Breast epithelium (tissue), 4 donors: ENCODE results near the gene DOK4. TPM values are rescaled to one million over a fixed set of nuclear protein-coding genes. Genes with fewer than 3 reads are reported as not detected.

Experiments
- DNase-seq, 2 donors: peaks; one replicate each; pipeline ENCODE4 v3.0.0-alpha.2; 2019; ENCODE audit warnings: low spot score in 2 of 2
- H3K27ac ChIP-seq, 2 donors: fragments of 200-600 bp; sonication (generic) in 1 of 2; one replicate each; pipeline ENCODE4 v1.5.1; 2016 to 2019; ENCODE audit warnings: mild to moderate bottlenecking in 1 of 2
- H3K27me3 ChIP-seq, 2 donors: fragments of 200-600 bp; sonication (generic) in 1 of 2; one replicate each; pipeline versions ENCODE4 v1.5.1 to v1.6.0; 2017 to 2019; ENCODE audit warnings: control low read depth in 1 of 2, mild to moderate bottlenecking in 1 of 2
- H3K36me3 ChIP-seq: fragments of 200-600 bp; one replicate; pipeline ENCODE4 v1.5.1; 2019
- H3K4me1 ChIP-seq, 2 donors: fragments of 200-600 bp; sonication (generic); one replicate each; pipeline ENCODE4 v1.5.1; 2016 to 2019; ENCODE audit warnings: control low read depth in 1 of 2
- H3K4me3 ChIP-seq, 3 donors: fragments of 200-600 bp; sonication (generic); 1 replicate in 2 of 3; 2 replicates in 1 of 3; pipeline ENCODE4 v1.5.1; 2016 to 2019; ENCODE audit warnings: mild to moderate bottlenecking in 3 of 3, moderate library complexity in 2 of 3
- H3K9me3 ChIP-seq, 2 donors: fragments of 200-600 bp; sonication (generic) in 1 of 2; one replicate each; pipeline ENCODE4 v1.5.1; 2016 to 2019; ENCODE audit warnings: control low read depth in 1 of 2
- POLR2A ChIP-seq: fragments of 450-650 bp; IDR thresholded peaks from one replicate; pipeline ENCODE4 v1.6.1; 2016; ENCODE audit warnings: antibody characterized with exemption, mild to moderate bottlenecking, moderate library complexity
- POLR2AphosphoS5 ChIP-seq, 3 donors: sonication (generic); formaldehyde crosslinking; IDR thresholded peaks; one replicate each; pipeline ENCODE4 v1.6.1; 2017; ENCODE audit warnings: antibody characterized with exemption in 3 of 3
- intact Hi-C: fragments of 100-400 bp; cut with DNase I; formaldehyde crosslinking; loops from one replicate; pipeline ENCODE4 v1.15.1; 2023; ENCODE audit warnings: low total_unique reads
- total RNA-seq, 3 donors: library from RNA; depleted of rRNA; stranded (reverse); fragments of >200 nt; gene quantifications; one replicate each; pipeline ENCODE4 v1.1.0, GENCODE V29; 2016
- TF ChIP-seq, protein P1 (sequence below), 3 donors: fragments of 450-650 bp; IDR thresholded peaks; one replicate each; pipeline ENCODE4 v1.5.1; 2016 to 2017; ENCODE audit warnings: antibody characterized with exemption in 3 of 3, mild to moderate bottlenecking in 3 of 3, moderate library complexity in 3 of 3

The DOK4 gene
- total RNA-seq, 3 donors from 2014 or later, result 13.1 to 20.3 (median 17.6) TPM

DNA sequence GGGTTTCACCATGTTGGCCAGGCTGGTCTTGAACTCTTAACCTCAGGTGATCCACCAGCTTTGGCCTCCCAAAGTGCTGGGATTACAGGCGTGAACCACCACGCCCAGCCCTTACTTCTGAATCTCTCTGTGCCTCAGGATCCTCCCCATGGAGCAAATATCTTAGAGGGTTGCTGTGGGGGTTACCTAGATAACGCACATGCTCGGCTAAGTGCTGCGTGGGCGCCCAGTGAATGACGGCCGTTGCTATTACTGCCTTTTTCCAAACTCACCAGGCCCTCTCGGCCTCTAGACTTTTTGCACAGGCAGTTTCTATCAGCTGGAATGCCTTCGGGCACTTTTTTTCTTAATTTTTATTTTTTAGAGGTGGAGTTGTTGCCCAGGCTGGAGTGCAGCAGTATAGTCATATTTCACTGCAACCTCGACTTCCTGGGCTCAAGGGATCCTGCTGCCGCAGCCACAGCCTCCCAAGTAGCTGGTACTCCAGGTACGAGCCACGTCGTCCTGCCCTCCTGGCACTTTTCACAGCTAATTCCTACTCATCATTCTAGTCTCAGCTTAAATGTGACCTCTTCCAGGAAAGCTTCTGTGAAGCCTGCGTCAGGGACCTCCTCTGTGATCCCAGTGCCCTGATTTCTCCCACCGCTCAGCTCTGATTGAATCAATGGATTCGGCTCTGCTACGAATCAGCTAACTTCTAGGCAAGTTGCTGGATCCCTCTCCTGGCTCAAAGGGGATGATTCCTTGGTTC is 41.5 kb upstream of the DOK4 start:
- Histone ChIP-seq H3K27me3 (no peaks in the 10 kb centered on the region), H3K27ac (no peak overlapping the region), H3K4me1 (peaks cover 0 to 2% of the 10 kb centered on the region in 2 donors), H3K4me3 (no peak overlapping the region), H3K36me3 (no peaks in the 10 kb centered on the region), H3K9me3 (no peaks in the 10 kb centered on the region)
- DNase-seq, result no peak
- TF ChIP-seq, protein P1, sequence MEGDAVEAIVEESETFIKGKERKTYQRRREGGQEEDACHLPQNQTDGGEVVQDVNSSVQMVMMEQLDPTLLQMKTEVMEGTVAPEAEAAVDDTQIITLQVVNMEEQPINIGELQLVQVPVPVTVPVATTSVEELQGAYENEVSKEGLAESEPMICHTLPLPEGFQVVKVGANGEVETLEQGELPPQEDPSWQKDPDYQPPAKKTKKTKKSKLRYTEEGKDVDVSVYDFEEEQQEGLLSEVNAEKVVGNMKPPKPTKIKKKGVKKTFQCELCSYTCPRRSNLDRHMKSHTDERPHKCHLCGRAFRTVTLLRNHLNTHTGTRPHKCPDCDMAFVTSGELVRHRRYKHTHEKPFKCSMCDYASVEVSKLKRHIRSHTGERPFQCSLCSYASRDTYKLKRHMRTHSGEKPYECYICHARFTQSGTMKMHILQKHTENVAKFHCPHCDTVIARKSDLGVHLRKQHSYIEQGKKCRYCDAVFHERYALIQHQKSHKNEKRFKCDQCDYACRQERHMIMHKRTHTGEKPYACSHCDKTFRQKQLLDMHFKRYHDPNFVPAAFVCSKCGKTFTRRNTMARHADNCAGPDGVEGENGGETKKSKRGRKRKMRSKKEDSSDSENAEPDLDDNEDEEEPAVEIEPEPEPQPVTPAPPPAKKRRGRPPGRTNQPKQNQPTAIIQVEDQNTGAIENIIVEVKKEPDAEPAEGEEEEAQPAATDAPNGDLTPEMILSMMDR (IDR thresholded peaks at IDR 0.05), result no peak
- no peak for TF ChIP-seq POLR2A
- intact Hi-C loops, result no loop called here

GRCh38 chr16:57527027-57527426 is 40.7 kb upstream of the DOK4 start:
- Histone ChIP-seq H3K36me3 (no peaks in the 10 kb centered on the region), H3K4me1 (no peaks in the 10 kb centered on the region), H3K27me3 (no peaks in the 10 kb centered on the region), H3K4me3 (no peak overlapping the region), H3K27ac (no peak overlapping the region), H3K9me3 (no peaks in the 10 kb centered on the region)
- TF ChIP-seq, protein P1 (IDR thresholded peaks at IDR 0.05), result no peak
- TF ChIP-seq POLR2AphosphoS5 (IDR thresholded peaks at IDR 0.05) (no peak), POLR2A (no peak)
- intact Hi-C loops, result no loop called here
- no peak for DNase-seq

GRCh38 chr16:57526498-57526897 is 40.2 kb upstream of the DOK4 start:
- no peaks in the 10 kb centered on the region for H3K27me3 ChIP-seq
- no peak overlapping the region for H3K27ac ChIP-seq
- H3K4me1 ChIP-seq, result no peaks in the 10 kb centered on the region
- no peak for DNase-seq
- H3K4me3 ChIP-seq, result no peak overlapping the region
- TF ChIP-seq POLR2A (no peak), POLR2AphosphoS5 (IDR thresholded peaks at IDR 0.05) (no peak)
- TF ChIP-seq, protein P1 (IDR thresholded peaks at IDR 0.05), result no peak
- intact Hi-C loops, result no loop called here
- no peaks in the 10 kb centered on the region for H3K36me3 ChIP-seq
- no peaks in the 10 kb centered on the region for H3K9me3 ChIP-seq

- Histone ChIP-seq H3K27me3 (no peaks in the 10 kb centered on the region), H3K4me1 (no peaks in the 10 kb centered on the region), H3K36me3 (no peaks in the 10 kb centered on the region), H3K27ac (no peak overlapping the region), H3K9me3 (no peaks in the 10 kb centered on the region), H3K4me3 (no peak overlapping the region)
- intact Hi-C loops, result no loop called here
- no peak for DNase-seq
- TF ChIP-seq, protein P1 (IDR thresholded peaks at IDR 0.05), result no peak
- TF ChIP-seq POLR2AphosphoS5 (IDR thresholded peaks at IDR 0.05) (no peak), POLR2A (no peak)
These were observed 39.5 kb upstream of the DOK4 start for GRCh38 chr16:57525761-57526160.

DNA sequence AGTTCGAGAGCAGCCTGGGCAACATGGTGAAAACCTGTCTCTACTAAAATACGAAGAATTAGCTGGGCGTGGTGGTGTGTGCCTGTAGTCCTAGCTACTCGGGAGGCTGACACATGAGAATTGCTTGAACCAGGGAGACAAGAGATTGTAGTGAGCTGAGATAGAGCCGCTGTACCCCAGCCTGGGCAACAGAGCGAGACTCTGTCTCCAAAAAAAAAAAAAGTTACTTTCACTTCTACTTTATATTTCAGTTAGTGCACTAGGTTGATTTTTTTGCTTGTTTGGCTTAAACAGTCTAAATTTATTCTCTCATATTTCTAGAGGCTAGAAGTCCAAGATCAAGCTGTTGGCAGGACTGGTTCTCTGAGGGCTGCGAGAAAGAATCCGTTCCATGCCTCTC is 36.7 kb upstream of the DOK4 start:
- Histone ChIP-seq H3K9me3 (no peaks in the 10 kb centered on the region), H3K36me3 (no peaks in the 10 kb centered on the region), H3K27me3 (no peaks in the 10 kb centered on the region), H3K4me3 (no peak overlapping the region), H3K27ac (no peak overlapping the region), H3K4me1 (no peaks in the 10 kb centered on the region)
- no peak for DNase-seq
- TF ChIP-seq, protein P1 (IDR thresholded peaks at IDR 0.05), result no peak
- no peak for TF ChIP-seq POLR2AphosphoS5 (IDR thresholded peaks at IDR 0.05)
- TF ChIP-seq POLR2A, result no peak
- intact Hi-C loops, result no loop called here
